Measurements from ENCODE around the gene KCNG3.

KCNG3 gene

DNA sequence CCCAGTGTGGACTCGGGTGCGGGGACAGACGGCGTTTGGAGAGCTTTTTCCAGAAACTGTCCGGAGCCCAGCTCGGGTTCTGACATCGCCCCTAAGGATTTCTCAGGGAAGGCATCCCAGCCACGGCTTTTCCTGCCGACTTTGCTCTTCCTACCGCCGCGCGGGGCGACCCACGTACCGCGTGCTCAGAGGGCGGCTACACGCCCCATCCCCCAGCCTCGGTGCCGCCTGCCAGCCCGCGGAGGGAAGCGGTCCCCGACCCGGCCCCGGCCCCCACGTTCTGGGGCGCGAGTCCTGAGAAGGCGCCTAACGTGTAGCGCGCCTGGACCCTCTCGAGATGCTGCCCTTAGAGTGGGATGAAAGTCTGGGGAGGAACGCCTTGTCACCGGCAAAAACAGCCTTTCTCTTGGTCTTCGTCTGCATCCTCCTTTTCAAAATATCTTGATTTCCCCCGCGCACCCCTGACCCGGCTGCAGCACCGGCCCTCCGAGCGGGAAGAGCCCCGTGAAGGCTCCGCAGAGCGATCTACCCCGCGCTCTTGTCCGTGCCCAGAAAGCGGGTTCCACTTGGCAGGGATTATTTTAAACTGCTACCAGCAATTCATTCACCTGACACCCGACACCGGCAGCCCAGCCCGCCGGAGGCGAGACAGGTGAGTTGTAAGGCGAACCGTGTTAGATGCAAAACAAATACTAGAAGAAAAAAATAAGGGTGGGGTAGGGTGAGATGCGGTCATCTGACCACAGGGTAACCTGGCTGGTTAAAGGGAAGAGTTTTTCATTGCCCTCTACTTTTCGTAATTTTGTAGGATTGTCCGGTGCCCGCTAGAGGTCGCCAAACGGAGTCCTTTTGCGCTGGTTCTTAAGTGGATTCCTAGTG lies 812 bp upstream of the KCNG3 start:
- Histone ChIP-seq H4K91ac (ENCODE audit: low read length) (no peak overlapping the region), H3K4me1 (ENCODE audit: control insufficient read depth, insufficient read depth, low read depth, low read length) (peaks cover 23% of the 10 kb centered on the region), H2AK5ac (ENCODE audit: low read length, severe bottlenecking) (no peak overlapping the region), H2BK15ac (ENCODE audit: low read depth, poor library complexity, severe bottlenecking) (peak overlapping the region; percentile 89), H3K4ac (ENCODE audit: low read depth in 1 of 2, low read length in 2 of 2) (no peak overlapping the region), H4K8ac (ENCODE audit: low read length) (no peak overlapping the region), H3K23ac (ENCODE audit: low read length in 2 of 2) (peak overlapping the region in 1 of 2 experiments; percentile 50), H3K36me3 (ENCODE audit: control insufficient read depth in 1 of 2, insufficient read depth in 2 of 2, low read depth in 1 of 2, low read length in 2 of 2) (peaks cover 0 to 3% of the 10 kb centered on the region in 2 experiments), H2BK120ac (ENCODE audit: low read depth, low read length) (no peak overlapping the region), H3K27ac (ENCODE audit: low read length, poor library complexity, severe bottlenecking) (no peak overlapping the region), H3K9me3 (ENCODE audit: control insufficient read depth, low read length) (no peaks in the 10 kb centered on the region), H2BK12ac (ENCODE audit: low read length in 2 of 2) (no peak overlapping the region), H3K4me2 (ENCODE audit: low read length, poor library complexity, severe bottlenecking) (peak overlapping the region; percentile 97), H2AFZ (ENCODE audit: low read depth, low read length) (peak overlapping the region; percentile 54), H3K79me1 (replicated peaks; ENCODE audit: low read length, poor library complexity, severe bottlenecking) (no peaks in the 10 kb centered on the region), H3K9ac (ENCODE audit: low read length) (peak overlapping the region; percentile 45), H3K14ac (ENCODE audit: low read length in 2 of 2) (no peak overlapping the region), H3K27me3 (ENCODE audit: control insufficient read depth in 1 of 2, insufficient read depth in 1 of 2, low read length in 2 of 2) (peaks cover 29 to 45% of the 10 kb centered on the region in 2 experiments), H2BK5ac (ENCODE audit: low read depth, low read length, poor library complexity, severe bottlenecking) (no peak overlapping the region), H3K18ac (ENCODE audit: low read depth in 1 of 2, low read length in 2 of 2) (peak overlapping the region in 1 of 2 experiments; percentile 34), H3K4me3 (ENCODE audit: insufficient read depth in 1 of 2, low read depth in 1 of 2, low read length in 2 of 2) (peak overlapping the region; percentile 60 to 78)
- DNase-seq, result peak; percentile 77
- under 1% methylated on average over 54 of the region's 65 CpGs for WGBS

- Histone ChIP-seq H3K27me3 (ENCODE audit: control insufficient read depth in 1 of 2, insufficient read depth in 1 of 2, low read length in 2 of 2) (peaks cover 30 to 45% of the 10 kb centered on the region in 2 experiments), H2BK5ac (ENCODE audit: low read depth, low read length, poor library complexity, severe bottlenecking) (no peak overlapping the region), H2AK5ac (ENCODE audit: low read length, severe bottlenecking) (no peak overlapping the region), H3K9ac (ENCODE audit: low read length) (no peak overlapping the region), H3K27ac (ENCODE audit: low read length, poor library complexity, severe bottlenecking) (no peak overlapping the region), H2BK15ac (ENCODE audit: low read depth, poor library complexity, severe bottlenecking) (no peak overlapping the region), H3K79me1 (replicated peaks; ENCODE audit: low read length, poor library complexity, severe bottlenecking) (no peaks in the 10 kb centered on the region), H3K36me3 (ENCODE audit: control insufficient read depth in 1 of 2, insufficient read depth in 2 of 2, low read depth in 1 of 2, low read length in 2 of 2) (peaks cover 0 to 3% of the 10 kb centered on the region in 2 experiments), H3K4me3 (ENCODE audit: insufficient read depth in 1 of 2, low read depth in 1 of 2, low read length in 2 of 2) (peak overlapping the region in 1 of 2 experiments; percentile 60), H2BK120ac (ENCODE audit: low read depth, low read length) (no peak overlapping the region), H3K4me1 (ENCODE audit: control insufficient read depth, insufficient read depth, low read depth, low read length) (peaks cover 23% of the 10 kb centered on the region), H4K91ac (ENCODE audit: low read length) (no peak overlapping the region), H4K8ac (ENCODE audit: low read length) (no peak overlapping the region), H3K14ac (ENCODE audit: low read length in 2 of 2) (no peak overlapping the region), H3K9me3 (ENCODE audit: control insufficient read depth, low read length) (no peaks in the 10 kb centered on the region), H2AFZ (ENCODE audit: low read depth, low read length) (peak overlapping the region; percentile 51), H3K4ac (ENCODE audit: low read depth in 1 of 2, low read length in 2 of 2) (no peak overlapping the region), H3K18ac (ENCODE audit: low read depth in 1 of 2, low read length in 2 of 2) (no peak overlapping the region), H3K4me2 (ENCODE audit: low read length, poor library complexity, severe bottlenecking) (peak overlapping the region; percentile 97), H2BK12ac (ENCODE audit: low read length in 2 of 2) (no peak overlapping the region), H3K23ac (ENCODE audit: low read length in 2 of 2) (peak overlapping the region in 1 of 2 experiments; percentile 93)
- 5% methylated on average over 74 of the region's 111 CpGs for WGBS
- peak; percentile 8 for DNase-seq
These were observed 903 bp downstream of the KCNG3 start for GRCh38 chr2:42492691-42493467.

GRCh38 chr2:42488297-42488696 lies 5.5 kb downstream of the KCNG3 start:
- H2BK5ac ChIP-seq (ENCODE audit: low read depth, low read length, poor library complexity, severe bottlenecking), result no peak overlapping the region
- H3K18ac ChIP-seq (ENCODE audit: low read depth in 1 of 2, low read length in 2 of 2), result no peak overlapping the region
- no peak overlapping the region for H3K23ac ChIP-seq (ENCODE audit: low read length in 2 of 2)
- no peak overlapping the region for H2BK12ac ChIP-seq (ENCODE audit: low read length in 2 of 2)
- H3K4me2 ChIP-seq (ENCODE audit: low read length, poor library complexity, severe bottlenecking), result no peak overlapping the region
- no peaks in the 10 kb centered on the region for H3K36me3 ChIP-seq (ENCODE audit: control insufficient read depth in 1 of 2, insufficient read depth in 2 of 2, low read depth in 1 of 2, low read length in 2 of 2)
- 91% methylated on average over 5 of the region's 5 CpGs for WGBS
- no peak overlapping the region for H4K91ac ChIP-seq (ENCODE audit: low read length)
- H2AK5ac ChIP-seq (ENCODE audit: low read length, severe bottlenecking), result no peak overlapping the region
- no peaks in the 10 kb centered on the region for H3K9me3 ChIP-seq (ENCODE audit: control insufficient read depth, low read length)
- no peak overlapping the region for H3K14ac ChIP-seq (ENCODE audit: low read length in 2 of 2)
- H3K4ac ChIP-seq (ENCODE audit: low read depth in 1 of 2, low read length in 2 of 2), result no peak overlapping the region
- no peak overlapping the region for H3K27ac ChIP-seq (ENCODE audit: low read length, poor library complexity, severe bottlenecking)
- no peak overlapping the region for H3K9ac ChIP-seq (ENCODE audit: low read length)
- H3K27me3 ChIP-seq (ENCODE audit: control insufficient read depth in 1 of 2, insufficient read depth in 1 of 2, low read length in 2 of 2), result peaks cover 28 to 38% of the 10 kb centered on the region in 2 experiments
- H3K4me1 ChIP-seq (ENCODE audit: control insufficient read depth, insufficient read depth, low read depth, low read length), result peaks cover 9% of the 10 kb centered on the region
- no peak overlapping the region for H2AFZ ChIP-seq (ENCODE audit: low read depth, low read length)
- no peak overlapping the region for H2BK15ac ChIP-seq (ENCODE audit: low read depth, poor library complexity, severe bottlenecking)
- H2BK120ac ChIP-seq (ENCODE audit: low read depth, low read length), result no peak overlapping the region
- H3K4me3 ChIP-seq (ENCODE audit: insufficient read depth in 1 of 2, low read depth in 1 of 2, low read length in 2 of 2), result no peak overlapping the region
- no peak overlapping the region for H4K8ac ChIP-seq (ENCODE audit: low read length)
- no peak for DNase-seq
- H3K79me1 ChIP-seq (replicated peaks; ENCODE audit: low read length, poor library complexity, severe bottlenecking), result no peaks in the 10 kb centered on the region
